Prostate gland (tissue), 2 donors: ENCODE measurements around the gene SLC28A2. TPM values are rescaled to one million over a fixed set of nuclear protein-coding genes. Genes with fewer than 3 reads are reported as not detected.

Experiments
- DNase-seq: peaks from one replicate; pipeline ENCODE4 v3.0.0-alpha.2; 2019; ENCODE audit warnings: low spot score
- H3K27ac ChIP-seq, 2 donors: fragments of 200-600 bp; sonication (generic); 2 replicates each; pipeline ENCODE4 v1.5.1; 2017 to 2019
- H3K27me3 ChIP-seq: fragments of 200-600 bp; sonication (generic); replicated peaks from 2 replicates; pipeline ENCODE4 v1.5.1; 2019; ENCODE audit not compliant: insufficient read depth
- H3K36me3 ChIP-seq, 2 donors: fragments of 200-600 bp; sonication (generic); 1 replicate in 1 of 2; 2 replicates in 1 of 2; pipeline versions ENCODE4 v1.5.1 to v1.8.1; 2017 to 2019
- H3K4me1 ChIP-seq: fragments of 200-600 bp; sonication (generic); replicated peaks from 2 replicates; pipeline ENCODE4 v1.5.1; 2019
- H3K4me3 ChIP-seq, 2 donors: fragments of 200-600 bp; sonication (generic); 2 replicates each; pipeline ENCODE4 v1.5.1; 2017 to 2019
- H3K9me3 ChIP-seq: fragments of 200-600 bp; sonication (generic); 2 replicates; pipeline ENCODE4 v1.5.1; 2017
- POLR2A ChIP-seq: fragments of 450-650 bp; IDR thresholded peaks from one replicate; pipeline ENCODE4 v1.6.1; 2016; ENCODE audit warnings: antibody characterized with exemption, mild to moderate bottlenecking
- POLR2AphosphoS5 ChIP-seq: sonication (generic); formaldehyde crosslinking; IDR thresholded peaks from one replicate; pipeline ENCODE4 v1.6.1; 2017; ENCODE audit warnings: antibody characterized with exemption
- WGBS: methylation state at CpG from one replicate; pipeline ENCODE4 v1.1.5; 2018; 5-methylcytosine and 5-hydroxymethylcytosine counted together
- intact Hi-C: fragments of 100-400 bp; cut with DNase I; formaldehyde crosslinking; loops from one replicate; pipeline ENCODE4 v1.14.2; 2022
- total RNA-seq, 2 donors: library from RNA; depleted of rRNA; stranded (reverse); fragments of >200 nt; gene quantifications; one replicate each; pipeline ENCODE4 v1.1.0, GENCODE V29; 2016
- TF ChIP-seq, protein P1 (sequence below), 4 experiments: fragments of 200-600 bp in 2 of 4; fragments of 450-650 bp in 2 of 4; sonication (generic) in 2 of 4; IDR thresholded peaks; 1 replicate in 3 of 4; 2 replicates in 1 of 4; pipeline ENCODE4 v1.5.1; 2016 to 2019; ENCODE audit warnings: antibody characterized with exemption in 4 of 4, mild to moderate bottlenecking in 2 of 4, moderate library complexity in 2 of 4

Gene SLC28A2
- total RNA-seq, 2 donors from 2014 or later = 0.51 TPM; not detected in 1

DNA sequence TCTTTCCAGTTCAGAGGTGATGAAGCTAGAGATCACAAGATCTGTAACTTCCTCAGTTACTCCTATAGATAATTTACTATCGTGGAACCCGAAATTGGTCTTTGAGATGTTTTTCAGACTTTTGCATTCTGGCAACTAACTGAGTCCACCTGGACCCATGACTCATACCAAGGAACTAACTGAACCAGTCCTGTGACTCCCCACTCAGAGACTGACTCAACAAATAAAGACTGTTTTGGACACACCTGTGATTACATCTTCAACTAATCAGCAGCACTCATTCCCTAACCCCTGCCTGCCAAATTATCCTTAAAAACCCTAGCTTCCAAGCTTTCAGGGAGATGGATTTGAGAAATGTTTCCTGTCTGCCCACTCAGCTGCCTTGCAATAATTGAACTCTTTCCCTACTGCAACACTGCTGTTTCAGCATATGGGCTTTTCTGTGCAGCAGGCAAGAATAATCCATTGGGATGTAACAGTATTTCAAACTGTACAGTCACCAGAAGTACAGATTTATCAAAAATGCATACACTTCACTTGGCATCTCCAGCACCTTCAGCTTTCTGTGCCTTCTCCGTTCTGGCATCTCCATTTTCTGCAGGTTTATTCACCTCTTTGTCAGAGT lies 68.7 kb downstream of the SLC28A2 start:
- WGBS = 68% methylated on average over 3 of the region's 3 CpGs
- no peaks in the 10 kb centered on the region for H3K36me3 ChIP-seq
- H3K4me3 ChIP-seq = no peak overlapping the region
- H3K27ac ChIP-seq = no peak overlapping the region
- no peaks in the 10 kb centered on the region for H3K27me3 ChIP-seq
- TF ChIP-seq POLR2A (no peak), POLR2AphosphoS5 (no peak)
- TF ChIP-seq, protein P1, sequence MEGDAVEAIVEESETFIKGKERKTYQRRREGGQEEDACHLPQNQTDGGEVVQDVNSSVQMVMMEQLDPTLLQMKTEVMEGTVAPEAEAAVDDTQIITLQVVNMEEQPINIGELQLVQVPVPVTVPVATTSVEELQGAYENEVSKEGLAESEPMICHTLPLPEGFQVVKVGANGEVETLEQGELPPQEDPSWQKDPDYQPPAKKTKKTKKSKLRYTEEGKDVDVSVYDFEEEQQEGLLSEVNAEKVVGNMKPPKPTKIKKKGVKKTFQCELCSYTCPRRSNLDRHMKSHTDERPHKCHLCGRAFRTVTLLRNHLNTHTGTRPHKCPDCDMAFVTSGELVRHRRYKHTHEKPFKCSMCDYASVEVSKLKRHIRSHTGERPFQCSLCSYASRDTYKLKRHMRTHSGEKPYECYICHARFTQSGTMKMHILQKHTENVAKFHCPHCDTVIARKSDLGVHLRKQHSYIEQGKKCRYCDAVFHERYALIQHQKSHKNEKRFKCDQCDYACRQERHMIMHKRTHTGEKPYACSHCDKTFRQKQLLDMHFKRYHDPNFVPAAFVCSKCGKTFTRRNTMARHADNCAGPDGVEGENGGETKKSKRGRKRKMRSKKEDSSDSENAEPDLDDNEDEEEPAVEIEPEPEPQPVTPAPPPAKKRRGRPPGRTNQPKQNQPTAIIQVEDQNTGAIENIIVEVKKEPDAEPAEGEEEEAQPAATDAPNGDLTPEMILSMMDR (IDR thresholded peaks at IDR 0.05) = no peak
- H3K9me3 ChIP-seq = no peaks in the 10 kb centered on the region
- no peak for DNase-seq
- peaks cover 3% of the 10 kb centered on the region for H3K4me1 ChIP-seq
- intact Hi-C loops = no loop called here

DNA sequence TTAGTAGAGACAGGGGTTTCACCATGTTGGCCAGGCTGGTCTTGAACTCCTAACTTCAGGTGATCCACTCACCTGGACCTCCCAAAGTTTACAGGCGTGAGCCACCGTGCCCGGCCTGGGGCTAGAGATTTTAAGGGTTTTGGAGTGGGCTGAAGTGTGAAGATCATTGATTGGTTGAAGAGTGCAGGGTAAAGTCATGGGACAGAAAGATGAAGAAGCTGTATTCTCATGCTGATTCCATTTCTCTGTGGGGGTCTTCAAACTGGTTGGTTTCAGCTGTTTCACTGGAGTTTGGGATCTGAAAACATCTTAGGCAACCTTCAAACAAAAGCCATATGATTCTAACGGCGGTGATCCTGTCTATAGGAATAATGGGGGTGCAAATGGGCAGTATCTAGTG lies 74.2 kb downstream of the SLC28A2 start:
- no peaks in the 10 kb centered on the region for H3K9me3 ChIP-seq
- H3K36me3 ChIP-seq = no peaks in the 10 kb centered on the region
- no peak for DNase-seq
- no peak overlapping the region for H3K4me3 ChIP-seq
- no peaks in the 10 kb centered on the region for H3K27me3 ChIP-seq
- intact Hi-C loops = no loop called here
- no peaks in the 10 kb centered on the region for H3K4me1 ChIP-seq
- WGBS = 71% methylated on average over 5 of the region's 5 CpGs
- TF ChIP-seq POLR2A (no peak), POLR2AphosphoS5 (no peak)
- TF ChIP-seq, protein P1 (IDR thresholded peaks at IDR 0.05) = no peak
- no peak overlapping the region for H3K27ac ChIP-seq

DNA sequence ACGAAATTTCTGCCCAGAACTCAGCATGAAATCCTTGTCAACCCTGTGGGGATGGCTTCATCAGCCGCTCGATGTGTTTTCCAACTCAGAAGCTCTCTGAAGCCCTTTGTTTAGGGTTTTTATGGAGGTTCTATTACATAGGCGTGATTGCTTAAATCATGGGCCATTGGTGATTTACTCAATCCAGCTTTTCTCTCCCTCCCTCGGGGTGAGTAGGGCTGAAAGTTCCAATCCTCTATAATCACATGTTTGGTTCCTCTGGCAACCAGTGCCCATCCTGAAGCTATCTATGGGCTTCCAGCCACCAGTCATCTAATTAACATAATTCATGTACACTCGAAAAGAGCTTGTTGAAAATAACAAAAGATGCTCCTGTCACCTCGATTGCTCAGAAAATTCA lies 74.7 kb downstream of the SLC28A2 start:
- H3K27me3 ChIP-seq = no peaks in the 10 kb centered on the region
- intact Hi-C loops = no loop called here
- 60% methylated on average over 7 of the region's 7 CpGs for WGBS
- TF ChIP-seq POLR2A (no peak), POLR2AphosphoS5 (no peak)
- TF ChIP-seq, protein P1 (IDR thresholded peaks at IDR 0.05) = no peak
- DNase-seq = no peak
- no peak overlapping the region for H3K4me3 ChIP-seq
- no peaks in the 10 kb centered on the region for H3K36me3 ChIP-seq
- H3K9me3 ChIP-seq = no peaks in the 10 kb centered on the region
- no peaks in the 10 kb centered on the region for H3K4me1 ChIP-seq
- H3K27ac ChIP-seq = no peak overlapping the region

Other genes starting within 250 kb of the SLC28A2 start
- 100 to 1,000 TPM; 197 to 593 TPM for gene SORD, start 229.0 kb upstream of the SLC28A2 start, total RNA-seq
- 1 to 10 TPM; 2.3 to 2.5 TPM for gene DUOX2, start 138.1 kb upstream of the SLC28A2 start, total RNA-seq
- gene DUOXA2, start 137.9 kb upstream of the SLC28A2 start, total RNA-seq = not detected
- 10 to 100 TPM; 17.6 to 38.8 TPM for gene DUOXA1, start 122.4 kb upstream of the SLC28A2 start, total RNA-seq
- gene DUOX1, start 122.2 kb upstream of the SLC28A2 start, total RNA-seq = 10 to 100 TPM; 18.4 to 32.1 TPM
- 10 to 100 TPM; 11.2 to 13.7 TPM for gene SHF, start 64.3 kb upstream of the SLC28A2 start, total RNA-seq
- gene GATM, start 126.3 kb downstream of the SLC28A2 start, total RNA-seq = 100 to 1,000 TPM in 1 of 2 donors, 10 to 100 TPM in 1; 12.9 to 254 TPM